B cell (primary cell): Measurements from ENCODE around the gene WDHD1.

Experiments used
- CTCF ChIP-seq: fragments of 200-600 bp; IDR thresholded peaks from one replicate; pipeline ENCODE4 v1.8.0; 2022; ENCODE audit warnings: antibody characterized with exemption, mild to moderate bottlenecking
- EZH2 ChIP-seq: IDR thresholded peaks from 2 replicates; pipeline ENCODE4 v1.6.1; 2012; ENCODE audit warnings: borderline replicate concordance, low read depth, mild to moderate bottlenecking, moderate library complexity, low read length; ENCODE audit not compliant: insufficient read depth, poor library complexity, severe bottlenecking

- no peak for TF ChIP-seq CTCF
- TF ChIP-seq EZH2: no peak
Measured at GRCh38 chr14:55043528-55043927, 16.6 kb upstream of the WDHD1 start.
